Panc1 (cell line): Measurements from ENCODE around the gene ITGA4.

ENCODE experiments used
- POLR2AphosphoS5 ChIP-seq: IDR thresholded peaks from 2 replicates; pipeline ENCODE4 v1.6.1; 2012; ENCODE audit warnings: mild to moderate bottlenecking, low read depth, low read length, moderate library complexity
- SIN3A ChIP-seq: IDR thresholded peaks from 2 replicates; pipeline ENCODE4 v1.6.1; 2012; ENCODE audit warnings: low read depth, mild to moderate bottlenecking, low read length, moderate library complexity, borderline replicate concordance; ENCODE audit not compliant: insufficient read depth
- TCF7L2 ChIP-seq: IDR thresholded peaks from 2 replicates; pipeline ENCODE4 v1.6.1; 2011; ENCODE audit warnings: mild to moderate bottlenecking, low read depth, low read length, inconsistent platforms
- TF ChIP-seq, protein P1 (sequence below): fragments of 450-650 bp; IDR thresholded peaks from 2 replicates; pipeline ENCODE4 v1.5.1; 2017; ENCODE audit warnings: mild to moderate bottlenecking
- TF ChIP-seq, protein P2 (sequence below), 2 experiments: IDR thresholded peaks; 2 replicates each; pipeline ENCODE4 v1.6.1; 2011 to 2012; ENCODE audit warnings: low read depth in 2 of 2, control low read depth in 1 of 2, low read length in 1 of 2, mild to moderate bottlenecking in 1 of 2, moderate library complexity in 1 of 2; ENCODE audit not compliant: insufficient read depth in 1 of 2

DNA sequence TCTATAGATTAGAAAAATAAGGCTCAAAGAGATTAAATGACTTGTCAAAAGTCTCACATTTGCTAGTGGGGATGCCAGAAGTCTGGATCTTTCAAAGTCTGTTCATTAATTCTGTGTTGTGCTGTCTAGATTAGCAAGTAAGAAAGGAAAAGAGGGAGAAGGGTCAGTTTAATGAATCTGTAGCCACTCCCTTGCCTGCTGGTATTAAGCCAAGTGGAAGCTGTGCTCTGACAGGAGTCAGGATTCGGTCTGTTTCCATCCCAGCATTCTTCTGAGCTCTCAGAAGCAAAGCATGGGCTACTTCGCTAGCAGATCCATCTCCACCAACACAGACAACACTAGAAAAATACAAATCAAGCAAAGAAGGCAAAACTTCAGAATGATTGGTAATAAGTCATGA, 101.2 kb downstream of the ITGA4 start:
- no peak for TF ChIP-seq POLR2AphosphoS5
- TF ChIP-seq, protein P1, sequence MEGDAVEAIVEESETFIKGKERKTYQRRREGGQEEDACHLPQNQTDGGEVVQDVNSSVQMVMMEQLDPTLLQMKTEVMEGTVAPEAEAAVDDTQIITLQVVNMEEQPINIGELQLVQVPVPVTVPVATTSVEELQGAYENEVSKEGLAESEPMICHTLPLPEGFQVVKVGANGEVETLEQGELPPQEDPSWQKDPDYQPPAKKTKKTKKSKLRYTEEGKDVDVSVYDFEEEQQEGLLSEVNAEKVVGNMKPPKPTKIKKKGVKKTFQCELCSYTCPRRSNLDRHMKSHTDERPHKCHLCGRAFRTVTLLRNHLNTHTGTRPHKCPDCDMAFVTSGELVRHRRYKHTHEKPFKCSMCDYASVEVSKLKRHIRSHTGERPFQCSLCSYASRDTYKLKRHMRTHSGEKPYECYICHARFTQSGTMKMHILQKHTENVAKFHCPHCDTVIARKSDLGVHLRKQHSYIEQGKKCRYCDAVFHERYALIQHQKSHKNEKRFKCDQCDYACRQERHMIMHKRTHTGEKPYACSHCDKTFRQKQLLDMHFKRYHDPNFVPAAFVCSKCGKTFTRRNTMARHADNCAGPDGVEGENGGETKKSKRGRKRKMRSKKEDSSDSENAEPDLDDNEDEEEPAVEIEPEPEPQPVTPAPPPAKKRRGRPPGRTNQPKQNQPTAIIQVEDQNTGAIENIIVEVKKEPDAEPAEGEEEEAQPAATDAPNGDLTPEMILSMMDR: no peak
- TF ChIP-seq, protein P2, sequence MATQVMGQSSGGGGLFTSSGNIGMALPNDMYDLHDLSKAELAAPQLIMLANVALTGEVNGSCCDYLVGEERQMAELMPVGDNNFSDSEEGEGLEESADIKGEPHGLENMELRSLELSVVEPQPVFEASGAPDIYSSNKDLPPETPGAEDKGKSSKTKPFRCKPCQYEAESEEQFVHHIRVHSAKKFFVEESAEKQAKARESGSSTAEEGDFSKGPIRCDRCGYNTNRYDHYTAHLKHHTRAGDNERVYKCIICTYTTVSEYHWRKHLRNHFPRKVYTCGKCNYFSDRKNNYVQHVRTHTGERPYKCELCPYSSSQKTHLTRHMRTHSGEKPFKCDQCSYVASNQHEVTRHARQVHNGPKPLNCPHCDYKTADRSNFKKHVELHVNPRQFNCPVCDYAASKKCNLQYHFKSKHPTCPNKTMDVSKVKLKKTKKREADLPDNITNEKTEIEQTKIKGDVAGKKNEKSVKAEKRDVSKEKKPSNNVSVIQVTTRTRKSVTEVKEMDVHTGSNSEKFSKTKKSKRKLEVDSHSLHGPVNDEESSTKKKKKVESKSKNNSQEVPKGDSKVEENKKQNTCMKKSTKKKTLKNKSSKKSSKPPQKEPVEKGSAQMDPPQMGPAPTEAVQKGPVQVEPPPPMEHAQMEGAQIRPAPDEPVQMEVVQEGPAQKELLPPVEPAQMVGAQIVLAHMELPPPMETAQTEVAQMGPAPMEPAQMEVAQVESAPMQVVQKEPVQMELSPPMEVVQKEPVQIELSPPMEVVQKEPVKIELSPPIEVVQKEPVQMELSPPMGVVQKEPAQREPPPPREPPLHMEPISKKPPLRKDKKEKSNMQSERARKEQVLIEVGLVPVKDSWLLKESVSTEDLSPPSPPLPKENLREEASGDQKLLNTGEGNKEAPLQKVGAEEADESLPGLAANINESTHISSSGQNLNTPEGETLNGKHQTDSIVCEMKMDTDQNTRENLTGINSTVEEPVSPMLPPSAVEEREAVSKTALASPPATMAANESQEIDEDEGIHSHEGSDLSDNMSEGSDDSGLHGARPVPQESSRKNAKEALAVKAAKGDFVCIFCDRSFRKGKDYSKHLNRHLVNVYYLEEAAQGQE (IDR thresholded peaks at IDR 0.05; ENCODE audit: insufficient read depth in 1 of 2, low read depth in 2 of 2, low read length in 1 of 2): no peak
- no peak for TF ChIP-seq SIN3A
- TF ChIP-seq TCF7L2: no peak
